ENCODE data around the gene TBX15.

- TF ChIP-seq CTCF (IDR thresholded peaks at IDR 0.05; ENCODE audit: borderline replicate concordance, extremely low read depth, low read length, poor library complexity, severe bottlenecking), result no peak
- TF ChIP-seq EZH2 (IDR thresholded peaks at IDR 0.05; ENCODE audit: borderline replicate concordance, low read depth, low read length, severe bottlenecking), result no peak
These were observed 27.0 kb downstream of the TBX15 start for GRCh38 chr1:118961156-118961555.

Measured in DND-41 (cell line).